ENCODE measurements around the gene ITGA4.

- no peak for TF ChIP-seq CTCF (conservative IDR thresholded peaks at IDR 0.05; ENCODE audit: low read depth, low read length)
- no peak for TF ChIP-seq EZH2 (IDR thresholded peaks at IDR 0.05; ENCODE audit: borderline replicate concordance, low read depth, low read length, poor library complexity, severe bottlenecking)
Observed at GRCh38 chr2:181441670-181442069, 15.5 kb upstream of the ITGA4 start.

Measured in A673 (cell line).